Neural crest cell (in vitro differentiated cells): ENCODE measurements around the gene ZNF490. TPM values are rescaled to one million over a fixed set of nuclear protein-coding genes. Genes with fewer than 3 reads are reported as not detected.

Experiments
- DNase-seq: peaks from one replicate; pipeline ENCODE4 v3.0.0; 2021; ENCODE audit warnings: low read depth, mixed read lengths, low spot score
- H3K27ac Mint-ChIP-seq: one replicate; pipeline ENCODE4 v1.8.0; 2021; ENCODE audit warnings: mild to moderate bottlenecking, mixed read lengths; ENCODE audit not compliant: unreplicated experiment
- H3K27me3 Mint-ChIP-seq: 2 replicates; pipeline ENCODE4 v1.8.0; 2021; ENCODE audit warnings: low read depth, mild to moderate bottlenecking, mixed read lengths
- H3K36me3 Mint-ChIP-seq: 2 replicates; pipeline ENCODE4 v1.8.0; 2021; ENCODE audit warnings: low read depth, mild to moderate bottlenecking, mixed read lengths
- H3K4me1 Mint-ChIP-seq: 2 replicates; pipeline ENCODE4 v1.8.0; 2021; ENCODE audit warnings: mixed read lengths
- H3K4me3 Mint-ChIP-seq: one replicate; pipeline ENCODE4 v1.8.0; 2021; ENCODE audit warnings: mild to moderate bottlenecking, mixed read lengths
- H3K9me3 Mint-ChIP-seq: 2 replicates; pipeline ENCODE4 v1.8.0; 2021; ENCODE audit warnings: mixed read lengths
- total RNA-seq: library from RNA; stranded (reverse); gene quantifications from 2 replicates; pipeline ENCODE4 v1.2.1, GENCODE V29; 2021
- TF ChIP-seq, protein P1 (sequence below): fragments of 200-600 bp; sonication (generic); conservative IDR thresholded peaks from 2 replicates; pipeline ENCODE4 v1.5.0; 2021; ENCODE audit warnings: antibody characterized with exemption, mild to moderate bottlenecking

Gene ZNF490
- total RNA-seq, 1 donor from 2014 or later: 12.2 TPM

DNA sequence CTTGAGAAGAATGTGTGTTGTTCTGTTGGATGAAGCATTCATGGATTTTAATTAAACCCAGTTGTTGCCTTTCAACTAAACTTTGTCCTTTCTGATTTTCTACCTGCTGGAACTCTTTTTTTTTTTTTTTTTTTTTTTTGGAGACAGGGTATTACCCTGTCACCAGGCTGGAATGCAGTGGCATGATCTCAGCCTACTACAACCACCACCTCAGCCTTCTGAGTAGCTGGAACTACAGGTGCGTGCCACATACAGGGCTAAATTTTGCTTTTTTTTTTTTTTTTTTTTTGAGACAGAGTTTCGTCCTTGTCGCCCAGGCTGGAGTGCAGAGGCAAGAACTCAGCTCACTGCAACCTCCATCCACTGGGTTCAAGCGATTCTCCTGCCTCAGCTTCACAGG is 7.0 kb upstream of the ZNF490 start:
- H3K9me3 Mint-ChIP-seq: peaks cover 4% of the 10 kb centered on the region
- TF ChIP-seq, protein P1, sequence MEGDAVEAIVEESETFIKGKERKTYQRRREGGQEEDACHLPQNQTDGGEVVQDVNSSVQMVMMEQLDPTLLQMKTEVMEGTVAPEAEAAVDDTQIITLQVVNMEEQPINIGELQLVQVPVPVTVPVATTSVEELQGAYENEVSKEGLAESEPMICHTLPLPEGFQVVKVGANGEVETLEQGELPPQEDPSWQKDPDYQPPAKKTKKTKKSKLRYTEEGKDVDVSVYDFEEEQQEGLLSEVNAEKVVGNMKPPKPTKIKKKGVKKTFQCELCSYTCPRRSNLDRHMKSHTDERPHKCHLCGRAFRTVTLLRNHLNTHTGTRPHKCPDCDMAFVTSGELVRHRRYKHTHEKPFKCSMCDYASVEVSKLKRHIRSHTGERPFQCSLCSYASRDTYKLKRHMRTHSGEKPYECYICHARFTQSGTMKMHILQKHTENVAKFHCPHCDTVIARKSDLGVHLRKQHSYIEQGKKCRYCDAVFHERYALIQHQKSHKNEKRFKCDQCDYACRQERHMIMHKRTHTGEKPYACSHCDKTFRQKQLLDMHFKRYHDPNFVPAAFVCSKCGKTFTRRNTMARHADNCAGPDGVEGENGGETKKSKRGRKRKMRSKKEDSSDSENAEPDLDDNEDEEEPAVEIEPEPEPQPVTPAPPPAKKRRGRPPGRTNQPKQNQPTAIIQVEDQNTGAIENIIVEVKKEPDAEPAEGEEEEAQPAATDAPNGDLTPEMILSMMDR: no peak
- H3K27me3 Mint-ChIP-seq: no peaks in the 10 kb centered on the region
- no peak for DNase-seq
- no peak overlapping the region for H3K4me3 Mint-ChIP-seq
- H3K4me1 Mint-ChIP-seq: peaks cover 4% of the 10 kb centered on the region
- H3K27ac Mint-ChIP-seq: no peak overlapping the region
- peaks cover 20% of the 10 kb centered on the region for H3K36me3 Mint-ChIP-seq

DNA sequence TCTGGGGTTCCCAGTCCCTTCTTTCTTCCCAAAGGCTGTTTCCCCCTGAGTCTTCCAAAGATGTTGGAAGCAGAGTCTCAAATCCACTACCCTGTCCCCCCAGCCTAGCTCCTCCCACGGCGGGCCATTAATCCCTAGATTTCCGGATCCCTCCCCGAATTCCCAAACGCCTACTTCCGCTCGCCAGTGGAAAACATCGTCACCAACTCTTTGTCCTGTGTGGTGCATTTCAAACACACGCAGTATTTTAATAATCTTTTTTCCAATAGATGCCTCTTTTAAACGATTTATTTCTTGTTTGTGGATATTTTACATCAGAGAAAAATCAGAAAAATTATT is 717 bp upstream of the ZNF490 start:
- DNase-seq: peak; percentile 39
- Mint-ChIP-seq H3K27ac (peak overlapping the region; percentile 100), H3K9me3 (no peaks in the 10 kb centered on the region), H3K27me3 (no peaks in the 10 kb centered on the region), H3K4me3 (peak overlapping the region; percentile 100), H3K4me1 (peaks cover 16% of the 10 kb centered on the region), H3K36me3 (peaks cover 5% of the 10 kb centered on the region)
- TF ChIP-seq, protein P1: no peak

DNA sequence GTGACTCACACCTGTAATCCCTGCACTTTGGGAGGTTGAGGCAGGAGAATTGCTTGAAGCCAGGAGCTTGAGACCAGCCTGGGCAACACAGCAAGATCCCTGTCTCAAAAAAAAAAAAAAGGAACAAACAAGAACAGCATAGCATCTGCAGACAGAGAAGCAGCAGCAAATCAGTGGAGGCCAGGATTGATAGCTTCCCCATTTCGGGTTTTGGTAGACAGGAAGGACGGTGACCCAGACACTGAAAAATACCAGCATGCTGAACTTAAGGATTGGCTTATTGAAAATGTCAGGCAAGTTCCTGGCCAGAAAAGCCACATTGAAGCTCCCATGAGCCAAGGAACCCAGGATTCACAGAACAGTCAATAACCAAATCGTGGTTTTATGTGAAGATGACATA is 3.0 kb downstream of the ZNF490 start:
- no peak for DNase-seq
- H3K4me3 Mint-ChIP-seq: peak overlapping the region; percentile 23
- TF ChIP-seq, protein P1: no peak
- no peak overlapping the region for H3K27ac Mint-ChIP-seq
- H3K4me1 Mint-ChIP-seq: peaks cover 12% of the 10 kb centered on the region
- no peaks in the 10 kb centered on the region for H3K27me3 Mint-ChIP-seq
- H3K9me3 Mint-ChIP-seq: no peaks in the 10 kb centered on the region
- H3K36me3 Mint-ChIP-seq: no peaks in the 10 kb centered on the region

DNA sequence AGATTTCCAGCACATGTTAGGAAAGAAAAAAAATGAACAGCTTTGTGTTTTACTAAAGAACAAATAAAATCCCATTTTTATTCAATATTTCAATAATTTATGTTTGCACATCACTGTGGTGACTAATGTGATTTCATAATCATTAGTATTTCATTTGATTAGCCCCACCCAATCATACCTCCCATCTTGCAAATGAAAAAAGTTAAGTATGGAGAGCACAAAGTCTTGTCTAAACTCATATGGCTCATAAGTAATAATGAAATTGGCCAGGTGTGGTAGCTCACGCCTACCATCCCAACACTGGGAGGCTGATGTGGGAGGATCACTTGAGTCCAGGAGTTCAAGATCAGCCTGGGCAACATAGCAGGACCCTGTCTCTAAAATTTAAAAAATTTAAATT is 3.8 kb downstream of the ZNF490 start:
- Mint-ChIP-seq H3K27ac (no peak overlapping the region), H3K9me3 (no peaks in the 10 kb centered on the region), H3K27me3 (no peaks in the 10 kb centered on the region), H3K4me3 (no peak overlapping the region), H3K4me1 (peaks cover 12% of the 10 kb centered on the region), H3K36me3 (no peaks in the 10 kb centered on the region)
- TF ChIP-seq, protein P1: no peak
- no peak for DNase-seq

DNA sequence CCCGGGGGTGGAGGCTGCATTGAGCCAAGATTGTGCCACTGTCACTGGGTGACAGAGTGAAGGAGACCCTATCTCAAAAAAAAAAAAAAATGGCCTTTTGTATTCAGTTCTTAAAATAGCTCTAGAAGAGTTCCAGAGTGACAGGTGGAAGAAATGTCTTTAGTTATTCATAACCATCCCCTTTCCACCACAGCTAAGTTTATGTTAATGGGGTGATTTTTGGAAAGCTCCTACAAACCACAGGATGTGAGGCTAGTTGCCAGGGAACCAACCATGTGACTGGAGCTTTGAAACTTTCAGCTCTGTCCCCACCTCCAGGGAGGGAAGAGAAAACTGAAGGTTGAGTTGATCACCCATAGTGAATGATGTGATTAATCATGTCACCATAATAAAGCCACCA is 6.9 kb downstream of the ZNF490 start:
- Mint-ChIP-seq H3K4me1 (no peaks in the 10 kb centered on the region), H3K27me3 (no peaks in the 10 kb centered on the region)

More for the DNA sequence above, 6.9 kb downstream of the ZNF490 start:
- no peak for DNase-seq
- no peak overlapping the region for H3K27ac Mint-ChIP-seq
- TF ChIP-seq, protein P1: no peak
- H3K36me3 Mint-ChIP-seq: no peaks in the 10 kb centered on the region
- H3K4me3 Mint-ChIP-seq: no peak overlapping the region
- no peaks in the 10 kb centered on the region for H3K9me3 Mint-ChIP-seq
